Diencephalon (tissue), 1 donor: ENCODE measurements around the gene GABRQ. TPM values are rescaled to one million over a fixed set of nuclear protein-coding genes. Genes with fewer than 3 reads are reported as not detected.

ENCODE experiments used
- total RNA-seq: library from RNA; depleted of rRNA; stranded (reverse); fragments of >200 nt; gene quantifications from one replicate; pipeline ENCODE4 v1.2.3, GENCODE V29; 2014

Gene GABRQ
- total RNA-seq = 5.8 TPM

DNA sequence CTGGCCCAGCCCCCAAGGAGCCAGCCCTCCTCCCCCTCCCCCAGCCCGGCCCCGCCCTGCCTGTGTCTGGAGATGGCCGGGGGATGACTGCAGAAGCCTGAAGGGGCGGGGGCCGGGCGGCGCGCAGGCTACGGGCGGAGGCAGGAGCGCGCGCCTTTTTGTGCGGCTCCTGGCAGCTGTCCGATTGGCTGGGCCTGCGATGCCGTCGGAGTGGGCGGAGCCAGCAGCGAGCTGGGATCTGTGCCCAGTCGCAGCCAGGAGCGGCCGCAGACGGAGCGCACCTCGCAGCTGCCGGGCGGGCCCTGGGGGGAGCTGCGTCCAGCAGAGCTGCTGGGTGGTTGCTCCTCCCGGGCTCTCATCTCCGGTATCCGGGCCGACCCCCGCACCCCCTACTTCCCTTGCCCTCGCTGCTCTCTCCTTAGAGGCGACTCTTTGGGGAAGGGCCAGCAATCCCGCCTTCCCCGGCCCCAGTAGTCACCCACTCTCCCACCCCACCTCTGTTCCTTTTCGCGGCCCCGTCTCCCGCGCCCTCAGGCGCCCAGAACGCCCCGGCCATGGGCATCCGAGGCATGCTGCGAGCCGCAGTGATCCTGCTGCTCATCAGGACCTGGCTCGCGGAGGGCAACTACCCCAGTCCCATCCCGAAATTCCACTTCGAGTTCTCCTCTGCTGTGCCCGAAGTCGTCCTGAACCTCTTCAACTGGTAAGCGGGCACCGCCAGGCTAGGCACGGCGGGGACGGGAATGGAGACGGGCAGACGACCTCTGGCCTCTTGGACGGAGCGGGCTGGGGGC lies at the start of gene GABRQ:
GABRQ (plus strand) TSS at position 247 of the 794 bp plus-strand sequence; CDS start at position 555, 308 bp downstream.

DNA sequence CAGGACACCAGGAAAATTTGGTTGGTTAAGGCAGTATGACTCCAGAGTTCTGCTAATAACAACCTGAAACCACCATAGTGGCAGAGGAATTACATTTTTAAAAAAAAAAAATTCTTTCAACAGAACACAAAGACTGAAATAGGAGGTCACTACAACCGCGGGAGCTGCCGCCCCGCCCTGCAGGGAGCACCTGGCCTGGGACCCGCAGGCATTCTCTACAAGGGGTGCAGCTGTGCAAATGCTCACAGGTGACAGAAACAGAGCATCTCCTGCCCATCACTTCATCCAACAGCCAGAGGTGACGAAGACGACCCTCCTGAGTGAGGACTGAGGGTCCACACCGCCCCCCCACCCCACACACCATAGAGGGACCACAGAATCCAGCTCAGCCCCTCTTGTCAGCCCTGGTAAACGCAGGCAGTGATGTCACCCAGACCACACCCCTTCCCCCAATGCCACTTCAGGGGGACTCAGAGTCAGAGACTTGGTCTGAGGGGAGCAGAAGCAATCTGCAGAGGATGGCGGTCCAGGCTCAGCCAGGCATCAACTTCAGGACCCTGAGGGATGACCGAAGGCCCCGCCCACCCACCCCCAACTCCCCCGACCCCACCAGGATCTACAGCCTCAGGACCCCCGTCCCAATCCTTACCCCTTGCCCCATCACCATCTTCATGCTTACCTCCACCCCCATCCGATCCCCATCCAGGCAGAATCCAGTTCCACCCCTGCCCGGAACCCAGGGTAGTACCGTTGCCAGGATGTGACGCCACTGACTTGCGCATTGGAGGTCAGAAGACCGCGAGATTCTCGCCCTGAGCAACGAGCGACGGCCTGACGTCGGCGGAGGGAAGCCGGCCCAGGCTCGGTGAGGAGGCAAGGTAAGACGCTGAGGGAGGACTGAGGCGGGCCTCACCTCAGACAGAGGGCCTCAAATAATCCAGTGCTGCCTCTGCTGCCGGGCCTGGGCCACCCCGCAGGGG lies 60.5 kb downstream of the GABRQ start, which contains the start of gene MAGEA3:
MAGEA3 (plus strand) TSS at position 843 of the 980 bp plus-strand sequence. CDS start 2,039 bp downstream, outside the sequence.

Other genes with a start within 250 kb of the GABRQ start
- 43.1 TPM for gene GABRA3, start 186.6 kb upstream of the GABRQ start, total RNA-seq
- gene MAGEA3, start 60.9 kb downstream of the GABRQ start, total RNA-seq = not detected
- gene CSAG2, start 71.4 kb downstream of the GABRQ start, total RNA-seq = not detected
- gene MAGEA2B, start 76.7 kb downstream of the GABRQ start, total RNA-seq = not detected
- gene CSAG1, start 95.8 kb downstream of the GABRQ start, total RNA-seq = not detected
- not detected for gene MAGEA12, start 95.9 kb downstream of the GABRQ start, total RNA-seq
- not detected for gene MAGEA2, start 115.9 kb downstream of the GABRQ start, total RNA-seq
- not detected for gene CSAG3, start 121.3 kb downstream of the GABRQ start, total RNA-seq
- gene MAGEA6, start 131.8 kb downstream of the GABRQ start, total RNA-seq = not detected
- 92.0 TPM for gene CETN2, start 192.9 kb downstream of the GABRQ start, total RNA-seq
- 36.2 TPM for gene NSDHL, start 193.2 kb downstream of the GABRQ start, total RNA-seq